Measurements from ENCODE around the gene FAT4. TPM values are rescaled to one million over a fixed set of nuclear protein-coding genes. Genes with fewer than 3 reads are reported as not detected.

The FAT4 gene
- total RNA-seq, 2 donors from 2014 or later, result 0.22 to 2.1 TPM

DNA sequence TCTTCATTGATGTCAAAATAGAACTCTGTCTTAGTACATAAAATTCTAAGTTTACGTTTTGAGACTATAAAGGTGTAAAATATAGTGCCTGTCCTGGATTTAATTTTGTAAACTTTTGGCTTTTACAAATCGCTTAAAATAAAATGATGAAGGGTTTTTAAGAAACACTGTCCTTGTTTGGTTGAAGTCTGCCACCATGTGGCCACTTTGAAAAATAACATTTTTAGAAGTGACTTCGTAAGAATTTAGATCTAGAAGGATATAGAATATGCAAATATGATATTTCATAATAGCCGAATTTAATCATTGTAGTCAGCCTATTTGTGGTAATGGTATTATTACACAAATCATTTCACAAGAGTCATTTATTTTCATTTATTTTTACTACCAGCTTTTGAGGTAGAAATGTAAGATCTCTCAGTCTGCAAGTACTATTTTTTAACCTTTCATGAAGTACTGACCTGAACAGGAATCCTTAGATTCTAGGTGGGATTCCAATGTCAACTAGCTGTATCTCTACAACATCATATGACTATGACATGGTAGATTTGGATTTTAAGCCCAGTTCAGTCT lies 31.0 kb upstream of the FAT4 start:
- Mint-ChIP-seq H3K36me3 (ENCODE audit: low read depth) (no peaks in the 10 kb centered on the region), H3K27me3 (ENCODE audit: insufficient read depth) (no peaks in the 10 kb centered on the region), H3K27ac (no peak overlapping the region), H3K4me3 (no peak overlapping the region), H3K9me3 (no peaks in the 10 kb centered on the region), H3K4me1 (no peaks in the 10 kb centered on the region)
- Histone ChIP-seq H3K9me3 (ENCODE audit: control insufficient read depth, low read length) (no peaks in the 10 kb centered on the region), H3K9ac (ENCODE audit: extremely low read depth, low read length, poor library complexity, severe bottlenecking) (no peak overlapping the region), H3K27ac (ENCODE audit: low read depth, low read length) (no peak overlapping the region), H3K27me3 (ENCODE audit: control insufficient read depth, insufficient read depth, low read length, poor library complexity, severe bottlenecking) (no peaks in the 10 kb centered on the region), H3K36me3 (ENCODE audit: control insufficient read depth, insufficient read depth, low read length) (no peaks in the 10 kb centered on the region), H3K4me3 (ENCODE audit: low read length) (no peak overlapping the region), H3K4me1 (ENCODE audit: control insufficient read depth, insufficient read depth, low read length) (no peaks in the 10 kb centered on the region)
- TF ChIP-seq, protein P1, sequence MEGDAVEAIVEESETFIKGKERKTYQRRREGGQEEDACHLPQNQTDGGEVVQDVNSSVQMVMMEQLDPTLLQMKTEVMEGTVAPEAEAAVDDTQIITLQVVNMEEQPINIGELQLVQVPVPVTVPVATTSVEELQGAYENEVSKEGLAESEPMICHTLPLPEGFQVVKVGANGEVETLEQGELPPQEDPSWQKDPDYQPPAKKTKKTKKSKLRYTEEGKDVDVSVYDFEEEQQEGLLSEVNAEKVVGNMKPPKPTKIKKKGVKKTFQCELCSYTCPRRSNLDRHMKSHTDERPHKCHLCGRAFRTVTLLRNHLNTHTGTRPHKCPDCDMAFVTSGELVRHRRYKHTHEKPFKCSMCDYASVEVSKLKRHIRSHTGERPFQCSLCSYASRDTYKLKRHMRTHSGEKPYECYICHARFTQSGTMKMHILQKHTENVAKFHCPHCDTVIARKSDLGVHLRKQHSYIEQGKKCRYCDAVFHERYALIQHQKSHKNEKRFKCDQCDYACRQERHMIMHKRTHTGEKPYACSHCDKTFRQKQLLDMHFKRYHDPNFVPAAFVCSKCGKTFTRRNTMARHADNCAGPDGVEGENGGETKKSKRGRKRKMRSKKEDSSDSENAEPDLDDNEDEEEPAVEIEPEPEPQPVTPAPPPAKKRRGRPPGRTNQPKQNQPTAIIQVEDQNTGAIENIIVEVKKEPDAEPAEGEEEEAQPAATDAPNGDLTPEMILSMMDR (conservative IDR thresholded peaks at IDR 0.05), result peak; percentile 83
- DNase-seq, result no peak
- 0 to 8% methylated on average over 1 to 2 of the region's 4 CpGs for WGBS, 2 experiments (ENCODE audit: insufficient coverage in 1 of 2, insufficient read length in 1 of 2)

DNA sequence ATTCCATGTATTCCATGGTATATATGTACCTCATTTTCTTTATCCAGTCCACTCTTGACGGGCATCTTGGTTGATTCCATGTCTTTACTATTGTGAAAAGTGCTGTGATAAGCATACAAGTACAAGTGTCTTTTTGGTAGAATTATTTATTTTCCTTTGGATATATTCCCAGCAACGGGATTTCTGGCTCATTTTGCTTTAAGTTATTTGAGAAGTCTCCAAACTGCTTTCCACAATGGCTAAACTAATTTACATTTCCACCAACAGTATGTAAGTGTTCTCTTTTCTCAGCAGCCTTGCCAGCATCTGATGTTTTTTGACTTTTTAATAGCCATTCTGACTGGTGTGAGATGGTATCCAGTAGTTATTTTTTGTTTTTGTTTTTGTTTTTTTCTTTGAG lies 17.6 kb upstream of the FAT4 start:
- H3K36me3 Mint-ChIP-seq (ENCODE audit: low read depth), result no peaks in the 10 kb centered on the region
- no peaks in the 10 kb centered on the region for H3K9me3 Mint-ChIP-seq

GRCh38 chr4:125303058-125303457 lies 11.7 kb upstream of the FAT4 start:
- 67% methylated on average over 1 of the region's 1 CpG; no CpG with 5 or more reads in 1 of the 2 experiments for WGBS, 2 experiments (ENCODE audit: insufficient coverage in 1 of 2, insufficient read length in 1 of 2)

More for the DNA sequence above, 17.6 kb upstream of the FAT4 start:
- H3K27me3 Mint-ChIP-seq (ENCODE audit: insufficient read depth), result no peaks in the 10 kb centered on the region
- H3K36me3 ChIP-seq (ENCODE audit: control insufficient read depth, insufficient read depth, low read length), result no peaks in the 10 kb centered on the region
- H3K4me3 Mint-ChIP-seq, result no peak overlapping the region
- no peak overlapping the region for H3K9ac ChIP-seq (ENCODE audit: extremely low read depth, low read length, poor library complexity, severe bottlenecking)
- H3K27ac ChIP-seq (ENCODE audit: low read depth, low read length), result no peak overlapping the region
- no peaks in the 10 kb centered on the region for H3K9me3 ChIP-seq (ENCODE audit: control insufficient read depth, low read length)
- TF ChIP-seq, protein P1 (conservative IDR thresholded peaks at IDR 0.05), result no peak
- DNase-seq, result no peak
- H3K27ac Mint-ChIP-seq, result no peak overlapping the region
- 76% methylated on average over 2 of the region's 2 CpGs; no CpG with 5 or more reads in 1 of the 2 experiments for WGBS, 2 experiments (ENCODE audit: insufficient coverage in 1 of 2, insufficient read length in 1 of 2)
- no peaks in the 10 kb centered on the region for H3K27me3 ChIP-seq (ENCODE audit: control insufficient read depth, insufficient read depth, low read length, poor library complexity, severe bottlenecking)
- H3K4me3 ChIP-seq (ENCODE audit: low read length), result no peak overlapping the region
- no peaks in the 10 kb centered on the region for H3K4me1 Mint-ChIP-seq
- H3K4me1 ChIP-seq (ENCODE audit: control insufficient read depth, insufficient read depth, low read length), result no peaks in the 10 kb centered on the region

More at GRCh38 chr4:125303058-125303457, 11.7 kb upstream of the FAT4 start:
- Mint-ChIP-seq H3K27me3 (ENCODE audit: insufficient read depth) (no peaks in the 10 kb centered on the region), H3K27ac (no peak overlapping the region), H3K4me1 (no peaks in the 10 kb centered on the region), H3K4me3 (no peak overlapping the region), H3K36me3 (ENCODE audit: low read depth) (no peaks in the 10 kb centered on the region), H3K9me3 (no peaks in the 10 kb centered on the region)
- Histone ChIP-seq H3K4me3 (ENCODE audit: low read length) (no peak overlapping the region), H3K36me3 (ENCODE audit: control insufficient read depth, insufficient read depth, low read length) (no peaks in the 10 kb centered on the region), H3K4me1 (ENCODE audit: control insufficient read depth, insufficient read depth, low read length) (no peaks in the 10 kb centered on the region), H3K9ac (ENCODE audit: extremely low read depth, low read length, poor library complexity, severe bottlenecking) (no peak overlapping the region), H3K9me3 (ENCODE audit: control insufficient read depth, low read length) (no peaks in the 10 kb centered on the region), H3K27ac (ENCODE audit: low read depth, low read length) (no peak overlapping the region), H3K27me3 (ENCODE audit: control insufficient read depth, insufficient read depth, low read length, poor library complexity, severe bottlenecking) (no peaks in the 10 kb centered on the region)
- DNase-seq, result no peak
- TF ChIP-seq, protein P1 (conservative IDR thresholded peaks at IDR 0.05), result no peak
